GM23338 (cell line): ENCODE results near the gene DNAAF8.

Experiments
- POLR2AphosphoS5 ChIP-seq: IDR thresholded peaks from 2 replicates; pipeline ENCODE4 v1.6.1; 2016; ENCODE audit warnings: antibody characterized with exemption, low read depth
- ZNF331 ChIP-seq: fragments of 250-450 bp; sonication (Bioruptor Pico); IDR thresholded peaks from 2 replicates; pipeline ENCODE4 v1.5.0; 2020; ENCODE audit warnings: low read depth, mild to moderate bottlenecking, moderate library complexity

DNA sequence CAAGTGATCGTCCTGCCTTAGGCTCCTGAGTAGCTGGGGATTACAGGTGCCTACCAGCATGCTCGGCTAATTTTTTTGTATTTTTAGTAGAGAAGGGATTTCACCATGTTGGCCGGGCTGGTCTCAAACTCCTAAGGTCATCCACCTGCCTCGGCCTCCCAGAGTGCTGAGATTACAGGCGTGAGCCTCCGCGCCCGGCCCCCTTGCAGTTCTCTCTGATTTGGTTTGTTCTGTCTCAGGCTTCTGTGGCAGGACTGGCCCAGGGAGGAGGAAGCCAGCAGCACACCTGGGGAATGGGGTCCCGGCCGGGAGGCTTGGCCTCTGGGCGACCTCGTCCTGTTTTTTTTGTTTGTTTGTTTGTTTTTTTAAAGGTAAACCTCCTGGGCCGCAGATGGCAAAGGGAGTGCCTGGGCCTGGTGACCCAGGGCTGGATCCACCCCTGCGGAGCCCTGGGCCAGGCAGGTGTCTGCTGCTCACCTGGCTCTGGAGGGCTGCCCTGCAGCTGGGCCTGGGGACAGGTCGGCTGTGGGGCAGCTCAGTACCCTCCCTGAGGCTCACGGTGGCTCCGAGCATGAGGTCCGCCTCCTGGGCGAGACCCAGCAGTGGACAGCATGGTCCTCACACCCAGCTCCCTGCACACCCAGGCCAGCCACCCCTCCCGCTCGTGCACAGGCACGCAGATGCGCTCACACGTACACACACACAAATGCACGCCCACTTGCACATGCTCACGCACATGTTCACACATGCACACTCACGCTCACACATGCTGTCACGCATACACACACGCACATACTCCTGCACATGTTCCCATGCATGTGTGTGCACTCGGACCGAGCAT is 44.3 kb upstream of the DNAAF8 start:
- TF ChIP-seq POLR2AphosphoS5, result no peak
- no peak for TF ChIP-seq ZNF331 (CRISPR knock-in tag)
